AG10803 (cell line): ENCODE results near the gene TCEA2.
A peak's percentile ranks its signal among the peaks of the same experiment; 100 is the strongest.

Experiments
- DNase-seq: peaks from one replicate; pipeline ENCODE4 v3.0.0; 2010; ENCODE audit warnings: low read depth
- H3K4me3 ChIP-seq: 2 replicates; pipeline ENCODE4 v1.5.1; 2011; ENCODE audit warnings: mild to moderate bottlenecking, low read length, control low read depth
- TF ChIP-seq, protein P1 (sequence below): conservative IDR thresholded peaks from 2 replicates; pipeline ENCODE4 v1.5.1; 2011; ENCODE audit warnings: mild to moderate bottlenecking, low read length, control low read depth, inconsistent platforms

Gene TCEA2

DNA sequence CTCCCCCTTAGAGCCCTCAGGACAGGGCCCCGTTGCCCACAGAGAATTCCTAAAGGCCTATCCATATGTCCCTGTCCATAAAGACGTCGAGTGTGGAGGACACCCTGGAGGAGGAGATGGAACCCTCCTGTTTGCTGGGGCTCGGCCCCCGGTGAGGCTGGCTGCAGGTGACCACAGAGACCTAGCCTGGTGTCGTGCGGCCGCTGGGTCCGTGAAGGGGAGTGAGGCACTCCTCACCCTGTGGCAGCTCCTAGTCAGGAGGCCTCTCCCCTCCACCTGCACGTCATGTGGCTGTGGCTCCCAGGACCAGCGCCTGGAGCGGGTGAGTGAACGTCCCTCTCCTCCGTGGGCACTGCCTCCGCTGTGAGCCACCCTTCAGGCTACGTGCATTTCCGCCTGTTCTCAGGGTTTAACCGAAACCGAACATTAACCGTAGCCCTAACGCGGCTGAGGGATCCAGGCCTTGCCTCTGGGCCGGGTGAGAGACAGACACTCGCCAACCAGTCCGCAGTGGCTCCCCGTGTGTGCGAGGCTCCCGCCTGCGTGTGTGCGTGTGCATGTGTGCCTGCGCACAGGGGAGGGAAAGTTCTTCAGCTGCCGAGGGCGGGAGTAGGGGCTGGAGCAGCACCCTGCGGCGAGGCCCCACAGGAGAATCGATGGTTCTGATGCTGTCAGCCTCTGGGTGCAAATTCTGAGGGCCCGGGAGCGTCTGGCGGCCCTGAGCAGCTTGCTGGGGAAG is 5.9 kb upstream of the TCEA2 start:
- TF ChIP-seq, protein P1, sequence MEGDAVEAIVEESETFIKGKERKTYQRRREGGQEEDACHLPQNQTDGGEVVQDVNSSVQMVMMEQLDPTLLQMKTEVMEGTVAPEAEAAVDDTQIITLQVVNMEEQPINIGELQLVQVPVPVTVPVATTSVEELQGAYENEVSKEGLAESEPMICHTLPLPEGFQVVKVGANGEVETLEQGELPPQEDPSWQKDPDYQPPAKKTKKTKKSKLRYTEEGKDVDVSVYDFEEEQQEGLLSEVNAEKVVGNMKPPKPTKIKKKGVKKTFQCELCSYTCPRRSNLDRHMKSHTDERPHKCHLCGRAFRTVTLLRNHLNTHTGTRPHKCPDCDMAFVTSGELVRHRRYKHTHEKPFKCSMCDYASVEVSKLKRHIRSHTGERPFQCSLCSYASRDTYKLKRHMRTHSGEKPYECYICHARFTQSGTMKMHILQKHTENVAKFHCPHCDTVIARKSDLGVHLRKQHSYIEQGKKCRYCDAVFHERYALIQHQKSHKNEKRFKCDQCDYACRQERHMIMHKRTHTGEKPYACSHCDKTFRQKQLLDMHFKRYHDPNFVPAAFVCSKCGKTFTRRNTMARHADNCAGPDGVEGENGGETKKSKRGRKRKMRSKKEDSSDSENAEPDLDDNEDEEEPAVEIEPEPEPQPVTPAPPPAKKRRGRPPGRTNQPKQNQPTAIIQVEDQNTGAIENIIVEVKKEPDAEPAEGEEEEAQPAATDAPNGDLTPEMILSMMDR, result no peak
- no peak overlapping the region for H3K4me3 ChIP-seq
- DNase-seq, result no peak

DNA sequence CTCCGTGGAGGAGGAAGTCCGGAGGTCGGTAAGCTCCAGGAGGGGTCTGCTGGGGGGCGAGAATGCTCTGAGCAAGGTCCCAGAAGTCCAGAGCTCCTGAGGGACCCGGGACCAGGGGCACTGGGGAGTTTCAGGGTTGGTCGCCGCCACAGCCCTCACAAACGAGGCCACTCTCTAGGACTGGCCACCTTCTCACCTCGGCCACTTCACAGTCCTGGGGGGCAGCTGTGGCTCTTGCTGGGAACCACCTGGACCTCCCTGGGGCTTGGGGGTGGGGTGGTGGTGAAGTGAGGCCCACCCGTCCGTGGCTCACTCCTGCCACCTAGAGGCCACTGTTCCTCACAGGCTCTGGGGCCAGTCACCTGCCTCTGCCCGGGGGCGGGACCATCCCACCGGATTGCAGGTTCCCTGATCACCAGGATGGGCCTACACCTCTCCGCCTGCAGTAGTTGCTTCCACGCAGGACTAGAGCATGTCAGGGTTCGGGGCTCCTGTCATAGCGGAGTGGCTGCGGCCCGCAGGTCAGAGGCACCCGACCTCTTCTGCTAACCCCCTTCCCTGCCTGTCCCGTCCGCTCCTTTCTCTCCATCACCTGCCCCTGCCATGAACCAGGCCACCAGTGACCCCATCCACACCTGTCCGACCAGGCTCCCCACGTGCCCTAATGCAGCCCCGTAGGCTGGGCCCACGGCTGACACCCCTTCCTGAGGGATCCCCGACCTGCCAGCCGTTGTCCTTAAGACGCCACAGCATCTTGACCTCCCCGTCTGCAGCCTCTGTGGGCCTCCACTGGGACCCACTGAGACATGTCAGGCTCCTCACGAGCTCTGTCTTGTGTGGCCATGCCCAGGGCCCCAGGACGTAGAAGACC is 5.1 kb upstream of the TCEA2 start:
- peak; percentile 40 for DNase-seq
- TF ChIP-seq, protein P1, result peak; percentile 79
- no peak overlapping the region for H3K4me3 ChIP-seq

DNA sequence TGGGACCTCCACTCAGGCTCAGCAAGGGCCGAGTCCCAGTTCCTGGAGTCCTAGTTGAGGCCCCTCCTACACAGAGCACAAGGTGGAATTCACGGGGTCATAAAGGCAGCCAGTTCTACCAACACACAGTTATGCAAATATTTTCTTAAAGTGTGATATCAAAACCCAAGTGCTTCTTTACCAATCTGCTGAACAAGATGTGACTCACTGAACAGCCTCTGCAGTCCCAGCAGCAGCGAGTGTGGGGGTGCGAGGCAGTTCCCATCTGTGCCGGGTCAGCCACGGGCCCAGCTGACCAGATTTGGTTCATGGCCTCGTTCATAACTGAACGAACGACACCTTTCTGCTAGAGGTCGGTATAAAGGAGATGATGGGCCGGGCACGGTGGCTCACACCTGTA is 4.5 kb upstream of the TCEA2 start:
- H3K4me3 ChIP-seq, result no peak overlapping the region
- TF ChIP-seq, protein P1, result no peak
- no peak for DNase-seq

DNA sequence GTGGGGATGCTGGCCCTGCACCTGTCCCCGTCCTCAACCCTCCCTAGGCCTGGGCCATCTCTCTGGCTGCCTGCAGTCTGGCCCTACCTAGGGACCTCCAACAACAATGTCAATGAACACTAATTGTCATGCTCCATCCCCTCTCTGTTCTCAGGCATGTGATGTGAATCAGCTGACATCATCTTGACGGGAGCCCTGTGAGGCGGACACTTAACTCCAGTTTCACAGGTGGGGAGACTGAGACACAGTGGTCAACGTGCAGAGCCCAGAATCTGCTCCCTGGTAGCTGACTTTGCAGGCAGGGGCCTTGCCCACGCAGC is 762 bp upstream of the TCEA2 start:
- TF ChIP-seq, protein P1, result no peak
- DNase-seq, result no peak
- peak overlapping the region; percentile 67 for H3K4me3 ChIP-seq

DNA sequence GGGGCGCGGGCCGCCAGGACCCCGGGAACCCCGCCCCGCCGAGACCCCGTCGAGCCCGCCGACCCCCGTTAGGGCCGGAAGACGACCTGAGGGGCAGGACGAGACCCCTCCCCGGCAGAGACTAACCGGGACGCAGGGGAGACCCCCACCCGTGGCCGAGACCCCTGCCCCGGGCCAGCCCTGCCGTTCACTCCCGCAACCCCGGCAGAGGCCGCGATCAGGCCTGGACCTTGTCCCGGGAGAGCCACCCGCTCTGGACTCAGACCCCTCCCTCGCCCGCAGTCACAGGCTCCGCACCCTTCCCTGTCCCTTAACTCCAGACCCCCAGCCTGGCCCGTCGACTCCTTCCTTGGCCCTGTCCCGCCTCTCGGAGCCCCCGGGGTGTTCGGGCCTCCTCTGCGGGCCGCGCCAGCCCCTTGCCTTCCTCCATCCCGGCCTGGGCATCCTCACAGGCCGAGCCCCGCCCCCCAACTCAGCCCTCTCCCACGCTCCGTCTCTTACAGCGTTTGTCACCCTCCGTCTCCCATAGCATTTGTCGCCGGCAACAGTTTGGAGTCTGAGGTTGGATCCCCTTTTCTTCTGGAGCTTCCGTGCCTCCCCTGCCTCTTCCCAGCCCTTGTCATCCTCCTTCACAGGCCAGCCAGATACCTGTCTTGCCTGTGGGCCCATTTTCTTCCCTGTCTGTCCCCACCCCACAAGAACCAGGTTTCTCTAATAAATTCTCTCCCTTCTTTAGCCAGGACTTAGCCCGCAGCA is 569 bp downstream of the TCEA2 start:
- H3K4me3 ChIP-seq, result peak overlapping the region; percentile 83
- TF ChIP-seq, protein P1, result no peak
- no peak for DNase-seq

DNA sequence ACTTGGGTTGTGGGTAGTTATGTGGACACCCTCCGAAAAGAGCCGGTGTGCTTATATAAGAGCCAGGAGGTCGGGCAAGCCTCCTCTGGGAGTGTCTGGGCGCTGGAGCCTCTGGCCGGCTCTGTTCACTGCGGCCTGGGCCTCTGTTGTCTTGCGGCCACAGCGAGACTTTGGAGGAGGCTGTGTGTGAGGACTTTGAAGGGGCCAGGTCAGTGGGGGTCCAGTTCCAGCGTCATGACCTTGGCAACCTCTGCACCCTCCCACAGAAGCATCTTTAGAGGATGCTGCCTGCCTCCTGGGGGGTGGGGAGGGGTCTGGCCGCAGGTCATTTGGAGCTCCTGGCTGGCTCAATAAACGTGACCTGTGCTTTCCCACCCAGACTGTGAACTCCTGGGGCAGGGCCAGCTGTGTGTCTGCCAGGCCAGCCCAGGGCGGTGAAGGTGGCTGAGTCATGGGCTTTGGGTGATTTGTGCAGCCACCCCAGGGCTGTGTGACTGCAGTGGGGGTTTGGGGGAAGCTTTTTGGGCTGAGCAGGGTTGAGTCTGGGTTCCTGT is 1.2 kb downstream of the TCEA2 start:
- TF ChIP-seq, protein P1, result no peak
- DNase-seq, result peak; percentile 60
- H3K4me3 ChIP-seq, result peak overlapping the region; percentile 83
